Stomach (tissue), 9 donors: ENCODE results near the gene CALHM1. TPM values are rescaled to one million over a fixed set of nuclear protein-coding genes. Genes with fewer than 3 reads are reported as not detected.
A peak's percentile ranks its signal among the peaks of the same experiment; 100 is the strongest.

Experiments
- DNase-seq, 2 donors: peaks; one replicate each; pipeline versions ENCODE4 v3.0.0 to v3.0.0-alpha.2; 2013 to 2019
- H3K27ac ChIP-seq, 5 donors: fragments of 200-600 bp in 4 of 5; sonication (generic) in 4 of 5; one replicate each; pipeline ENCODE4 v1.5.1; 2013 to 2019; ENCODE audit warnings: mild to moderate bottlenecking in 1 of 5, moderate library complexity in 1 of 5
- H3K27me3 ChIP-seq, 3 donors: fragments of 200-600 bp; sonication (generic); one replicate each; pipeline ENCODE4 v1.5.1; 2017 to 2019; ENCODE audit warnings: mixed run types in 1 of 3
- H3K36me3 ChIP-seq, 4 donors: fragments of 200-600 bp; sonication (generic); 1 replicate in 3 of 4; 2 replicates in 1 of 4; pipeline ENCODE4 v1.5.1; 2016 to 2019
- H3K4me1 ChIP-seq, 4 donors: fragments of 200-600 bp; sonication (generic); one replicate each; pipeline ENCODE4 v1.5.1; 2016 to 2019
- H3K4me3 ChIP-seq, 4 donors: fragments of 200-600 bp; sonication (generic) in 3 of 4; one replicate each; pipeline ENCODE4 v1.5.1; 2016 to 2019; ENCODE audit warnings: mild to moderate bottlenecking in 1 of 4
- H3K9me3 ChIP-seq, 4 donors: fragments of 200-600 bp; sonication (generic); one replicate each; pipeline ENCODE4 v1.5.1; 2016 to 2019
- EP300 ChIP-seq: sonication (generic); formaldehyde crosslinking; IDR thresholded peaks from one replicate; pipeline ENCODE4 v1.6.1; 2017; ENCODE audit warnings: antibody characterized with exemption
- POLR2A ChIP-seq, 4 donors: fragments of 450-650 bp; IDR thresholded peaks; one replicate each; pipeline ENCODE4 v1.6.1; 2016; ENCODE audit warnings: antibody characterized with exemption in 4 of 4, control low read depth in 2 of 4, mild to moderate bottlenecking in 1 of 4, moderate library complexity in 1 of 4
- POLR2AphosphoS5 ChIP-seq, 3 donors: sonication (generic); formaldehyde crosslinking; IDR thresholded peaks; one replicate each; pipeline ENCODE4 v1.6.1; 2016; ENCODE audit warnings: antibody characterized with exemption in 3 of 3
- WGBS, 5 donors: extraction: QIAGEN DNeasy Blood & Tissue Kit in 3 of 5; methylation state at CpG; one replicate each; pipeline versions ENCODE4 v1.1.5 to v1.1.7; 2013 to 2018; 5-methylcytosine and 5-hydroxymethylcytosine counted together
- intact Hi-C: fragments of 100-400 bp; cut with DNase I; formaldehyde crosslinking; loops from one replicate; pipeline ENCODE4 v1.15.1; 2023; ENCODE audit warnings: low total_unique reads
- polyA plus RNA-seq, 3 donors: library from polyadenylated mRNA; stranded (reverse); fragments of 200-250 nt; gene quantifications; one replicate each; pipeline ENCODE4 v1.2.3, GENCODE V29; 2013
- total RNA-seq, 5 donors: library from RNA; depleted of rRNA; stranded (reverse); fragments of >200 nt; gene quantifications; one replicate each; pipeline versions ENCODE4 v1.1.0 to v1.2.3, GENCODE V29; 2014 to 2016
- TF ChIP-seq, protein P1 (sequence below), 7 experiments: fragments of 450-650 bp in 4 of 7; fragments of 200-600 bp in 3 of 7; sonication (generic) in 3 of 7; IDR thresholded peaks; one replicate each; pipeline ENCODE4 v1.5.1; 2016 to 2019; ENCODE audit warnings: antibody characterized with exemption in 7 of 7, control low read depth in 2 of 7, mild to moderate bottlenecking in 1 of 7
- donor health status: healthy with polysubstance abuse.
- donor health status: Bipolar disorder and iron deficiency.
- donor health status: healthy.

CALHM1 gene
- total and polyA plus RNA-seq, 8 donors = not detected

DNA sequence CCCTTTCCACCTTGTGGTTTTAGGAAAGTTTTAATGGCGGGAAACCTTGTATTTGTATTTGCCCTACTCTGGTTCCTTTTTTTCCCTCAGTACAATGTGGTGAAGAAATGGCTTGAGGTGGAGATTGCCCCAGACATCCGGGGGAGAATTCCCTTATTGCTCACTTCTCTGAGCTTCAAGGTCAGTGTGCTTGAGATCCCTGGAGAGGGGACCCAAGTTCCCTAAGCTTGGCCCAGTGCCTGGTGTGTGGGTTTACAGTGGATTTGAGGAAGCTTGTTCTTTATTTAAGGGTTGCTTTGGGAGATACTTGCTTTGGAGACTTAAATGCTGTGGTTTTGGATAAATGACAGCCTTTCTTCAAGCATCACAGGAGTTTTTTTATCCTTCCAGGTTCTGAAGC is 24.8 kb downstream of the CALHM1 start:
- H3K4me1 ChIP-seq = no peaks in the 10 kb centered on the region
- WGBS, 5 donors = 79 to 88% (median 82%) methylated on average over 2 of the region's 2 CpGs
- no peak overlapping the region for H3K27ac ChIP-seq
- DNase-seq = no peak
- no peak overlapping the region for H3K4me3 ChIP-seq
- intact Hi-C loops = no loop called here
- H3K9me3 ChIP-seq = no peaks in the 10 kb centered on the region
- no peaks in the 10 kb centered on the region for H3K27me3 ChIP-seq
- TF ChIP-seq EP300 (no peak), POLR2AphosphoS5 (IDR thresholded peaks at IDR 0.05) (no peak), POLR2A (IDR thresholded peaks at IDR 0.05) (no peak)
- TF ChIP-seq, protein P1, sequence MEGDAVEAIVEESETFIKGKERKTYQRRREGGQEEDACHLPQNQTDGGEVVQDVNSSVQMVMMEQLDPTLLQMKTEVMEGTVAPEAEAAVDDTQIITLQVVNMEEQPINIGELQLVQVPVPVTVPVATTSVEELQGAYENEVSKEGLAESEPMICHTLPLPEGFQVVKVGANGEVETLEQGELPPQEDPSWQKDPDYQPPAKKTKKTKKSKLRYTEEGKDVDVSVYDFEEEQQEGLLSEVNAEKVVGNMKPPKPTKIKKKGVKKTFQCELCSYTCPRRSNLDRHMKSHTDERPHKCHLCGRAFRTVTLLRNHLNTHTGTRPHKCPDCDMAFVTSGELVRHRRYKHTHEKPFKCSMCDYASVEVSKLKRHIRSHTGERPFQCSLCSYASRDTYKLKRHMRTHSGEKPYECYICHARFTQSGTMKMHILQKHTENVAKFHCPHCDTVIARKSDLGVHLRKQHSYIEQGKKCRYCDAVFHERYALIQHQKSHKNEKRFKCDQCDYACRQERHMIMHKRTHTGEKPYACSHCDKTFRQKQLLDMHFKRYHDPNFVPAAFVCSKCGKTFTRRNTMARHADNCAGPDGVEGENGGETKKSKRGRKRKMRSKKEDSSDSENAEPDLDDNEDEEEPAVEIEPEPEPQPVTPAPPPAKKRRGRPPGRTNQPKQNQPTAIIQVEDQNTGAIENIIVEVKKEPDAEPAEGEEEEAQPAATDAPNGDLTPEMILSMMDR (IDR thresholded peaks at IDR 0.05) = no peak
- peaks cover 43 to 100% (median 96%) of the 10 kb centered on the region in 4 donors for H3K36me3 ChIP-seq

DNA sequence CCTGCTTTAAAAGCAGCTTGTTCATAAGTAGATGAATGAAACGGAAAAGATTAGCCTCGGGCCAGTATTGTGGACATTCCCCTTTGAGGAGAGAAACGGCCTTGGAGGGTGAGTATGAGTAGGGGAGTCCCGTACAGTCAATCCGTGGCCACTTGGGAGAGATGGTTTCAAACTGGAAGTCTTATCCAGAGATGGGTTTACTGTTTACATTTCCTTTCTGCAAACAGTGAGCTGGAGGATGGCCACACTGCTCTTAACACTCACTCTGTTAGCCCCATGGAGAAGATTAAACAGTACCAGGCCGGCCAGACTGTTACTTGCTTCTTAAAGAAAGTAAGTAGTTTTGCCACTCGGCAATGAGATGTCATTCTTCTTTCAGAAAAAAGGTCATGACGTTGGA is 26.8 kb downstream of the CALHM1 start:
- no peaks in the 10 kb centered on the region for H3K4me1 ChIP-seq
- peak in 1 of 2 donors; percentile 36 for DNase-seq
- intact Hi-C loops = no loop called here
- H3K9me3 ChIP-seq = no peaks in the 10 kb centered on the region
- no peak overlapping the region for H3K4me3 ChIP-seq
- no peaks in the 10 kb centered on the region for H3K27me3 ChIP-seq
- no peak overlapping the region for H3K27ac ChIP-seq
- peaks cover 30 to 100% (median 96%) of the 10 kb centered on the region in 4 donors for H3K36me3 ChIP-seq
- WGBS, 5 donors = 23 to 46% (median 35%) methylated on average over 8 of the region's 8 CpGs
- TF ChIP-seq POLR2A (IDR thresholded peaks at IDR 0.05) (no peak), POLR2AphosphoS5 (IDR thresholded peaks at IDR 0.05) (no peak), EP300 (no peak)
- TF ChIP-seq, protein P1 (IDR thresholded peaks at IDR 0.05) = no peak

DNA sequence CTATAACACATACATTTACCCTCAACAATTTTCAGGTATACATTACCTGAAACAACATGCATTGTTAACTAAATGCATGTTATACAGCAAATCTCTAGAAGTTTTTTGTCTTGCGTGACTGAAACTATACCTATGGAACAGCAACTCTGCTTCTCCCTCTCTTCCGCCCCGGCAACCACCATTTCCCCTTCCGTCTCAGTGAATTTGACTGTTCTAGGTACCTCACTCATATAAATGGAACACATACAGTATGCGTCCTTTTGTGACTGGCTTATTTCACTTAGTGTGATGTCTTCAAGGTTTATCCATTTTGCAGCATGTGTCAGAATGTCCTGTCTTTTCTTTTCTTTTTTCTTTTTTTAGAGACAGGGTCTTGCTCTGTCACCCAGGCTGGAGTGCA is 29.1 kb downstream of the CALHM1 start:
- no peaks in the 10 kb centered on the region for H3K4me1 ChIP-seq

DNA sequence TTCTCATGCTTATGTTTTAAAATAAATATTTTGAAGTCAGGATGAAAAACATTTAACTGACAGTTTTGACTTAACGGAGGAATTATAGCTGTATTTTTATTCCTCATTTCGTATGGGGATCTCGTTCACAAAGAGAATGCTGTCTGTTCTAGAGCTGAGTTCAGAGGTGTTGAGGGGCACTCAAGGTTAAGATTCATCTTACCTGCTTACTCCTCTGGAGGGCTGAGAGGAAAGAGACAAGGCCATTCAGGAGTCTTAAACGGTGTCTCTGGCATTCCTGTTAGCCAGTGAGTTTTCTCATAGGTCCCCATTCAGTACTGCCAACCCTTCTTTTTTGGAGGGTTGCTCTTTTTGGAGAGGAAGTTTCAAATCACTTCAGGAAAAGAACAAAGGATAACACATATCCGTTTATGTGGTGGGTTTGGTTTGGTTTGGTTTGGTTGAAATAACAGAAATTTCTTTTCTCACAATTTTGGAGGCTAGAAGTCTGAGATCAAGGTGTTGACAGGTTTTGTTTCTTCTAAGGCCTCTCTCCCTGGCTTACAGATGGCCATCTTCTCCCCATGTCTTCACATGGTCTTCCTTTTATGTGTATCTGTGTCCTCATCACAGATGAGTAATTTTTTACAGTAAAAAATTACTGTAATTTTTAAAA is 29.6 kb downstream of the CALHM1 start:
- Histone ChIP-seq H3K4me1 (no peaks in the 10 kb centered on the region), H3K9me3 (no peaks in the 10 kb centered on the region), H3K4me3 (no peak overlapping the region), H3K27me3 (no peaks in the 10 kb centered on the region), H3K36me3 (peaks cover 39 to 100% (median 96%) of the 10 kb centered on the region in 4 donors), H3K27ac (no peak overlapping the region)
- DNase-seq = no peak
- TF ChIP-seq POLR2A (IDR thresholded peaks at IDR 0.05) (no peak), EP300 (no peak), POLR2AphosphoS5 (IDR thresholded peaks at IDR 0.05) (no peak)
- TF ChIP-seq, protein P1 (IDR thresholded peaks at IDR 0.05) = no peak
- 71 to 77% (median 72%) methylated on average over 5 of the region's 5 CpGs for WGBS, 5 donors
- intact Hi-C loops = no loop called here

More for the DNA sequence above, 29.1 kb downstream of the CALHM1 start:
- 88 to 97% (median 95%) methylated on average over 5 of the region's 5 CpGs for WGBS, 5 donors
- Histone ChIP-seq H3K27ac (no peak overlapping the region), H3K4me3 (no peak overlapping the region), H3K27me3 (no peaks in the 10 kb centered on the region), H3K9me3 (no peaks in the 10 kb centered on the region), H3K36me3 (peaks cover 38 to 100% (median 96%) of the 10 kb centered on the region in 4 donors)
- DNase-seq = no peak
- no peak for TF ChIP-seq POLR2AphosphoS5 (IDR thresholded peaks at IDR 0.05)
- TF ChIP-seq, protein P1 (IDR thresholded peaks at IDR 0.05) = no peak
- no peak for TF ChIP-seq POLR2A (IDR thresholded peaks at IDR 0.05)
- no peak for TF ChIP-seq EP300
- intact Hi-C loops = no loop called here
